ENCODE data around the gene RNF222.

GRCh38 chr17:8418471-8418870 lies 20.8 kb upstream of the RNF222 start:
- TF ChIP-seq EZH2phosphoT487 (IDR thresholded peaks at IDR 0.05; ENCODE audit: insufficient read depth, low read depth) (no peak), EZH2 (IDR thresholded peaks at IDR 0.05; ENCODE audit: insufficient read depth, poor library complexity, severe bottlenecking) (no peak)
